Colonic mucosa (tissue), 4 donors: Measurements from ENCODE around the gene TRPC3. TPM values are rescaled to one million over a fixed set of nuclear protein-coding genes. Genes with fewer than 3 reads are reported as not detected.

Experiments
- DNase-seq: peaks from one replicate; pipeline ENCODE4 v3.0.0-alpha.2; 2020
- H3K27ac ChIP-seq: fragments of 200-600 bp; one replicate; pipeline ENCODE4 v1.8.0; 2021
- H3K27me3 ChIP-seq: fragments of 200-600 bp; one replicate; pipeline ENCODE4 v1.8.0; 2021
- H3K36me3 ChIP-seq: fragments of 200-600 bp; one replicate; pipeline ENCODE4 v1.8.0; 2021
- H3K4me1 ChIP-seq: fragments of 200-600 bp; one replicate; pipeline ENCODE4 v1.8.0; 2021; ENCODE audit warnings: mild to moderate bottlenecking
- H3K4me3 ChIP-seq: fragments of 200-600 bp; one replicate; pipeline ENCODE4 v1.8.0; 2021
- H3K9ac ChIP-seq, 2 donors: one replicate each; pipeline ENCODE4 v1.7.0; 2013; ENCODE audit warnings: control low read depth in 2 of 2, low read depth in 2 of 2, low read length in 2 of 2
- H3K9me3 ChIP-seq: fragments of 200-600 bp; one replicate; pipeline ENCODE4 v1.8.0; 2021
- intact Hi-C: fragments of 100-400 bp; cut with DNase I; formaldehyde crosslinking; loops from one replicate; pipeline ENCODE4 v1.14.1; 2022
- total RNA-seq, 2 donors: library from RNA; stranded (reverse); fragmentation: NEBNext Ultra II Directional in 1 of 2; extraction: Animal tissue kit (Norgen Biotek cat#: 25700) in 1 of 2; gene quantifications; one replicate each; pipeline ENCODE4 v1.2.1, GENCODE V29; 2021
- TF ChIP-seq, protein P1 (sequence below): fragments of 200-600 bp; IDR thresholded peaks from one replicate; pipeline ENCODE4 v1.8.0; 2022; ENCODE audit warnings: antibody characterized with exemption, mild to moderate bottlenecking
- donor health status: healthy.
- donor health status: DM: no; HTN: no; CAD: no.
- donor health status: DM: no; HTN: no; CAD: no.

Gene TRPC3
- total RNA-seq, result under 1 TPM in 1 of 2 donors, not detected in 1; 0.15 TPM

GRCh38 chr4:121951521-121952110, at the start of gene TRPC3:
Gene TRPC3 (minus strand): TSS chr4:121952060. CDS start chr4:121951680, 380 bp downstream.
- Histone ChIP-seq H3K4me1 (peaks cover 9% of the 10 kb centered on the region), H3K9ac (peak within 1 kb of the TSS in 1 of 2 donors; percentile 33), H3K27me3 (peaks cover 18% of the 10 kb centered on the region), H3K36me3 (no peaks in the 10 kb centered on the region), H3K9me3 (no peaks in the 10 kb centered on the region), H3K4me3 (peak within 1 kb of the TSS; percentile 59), H3K27ac (no peak within 1 kb of the TSS)
- TF ChIP-seq, protein P1, sequence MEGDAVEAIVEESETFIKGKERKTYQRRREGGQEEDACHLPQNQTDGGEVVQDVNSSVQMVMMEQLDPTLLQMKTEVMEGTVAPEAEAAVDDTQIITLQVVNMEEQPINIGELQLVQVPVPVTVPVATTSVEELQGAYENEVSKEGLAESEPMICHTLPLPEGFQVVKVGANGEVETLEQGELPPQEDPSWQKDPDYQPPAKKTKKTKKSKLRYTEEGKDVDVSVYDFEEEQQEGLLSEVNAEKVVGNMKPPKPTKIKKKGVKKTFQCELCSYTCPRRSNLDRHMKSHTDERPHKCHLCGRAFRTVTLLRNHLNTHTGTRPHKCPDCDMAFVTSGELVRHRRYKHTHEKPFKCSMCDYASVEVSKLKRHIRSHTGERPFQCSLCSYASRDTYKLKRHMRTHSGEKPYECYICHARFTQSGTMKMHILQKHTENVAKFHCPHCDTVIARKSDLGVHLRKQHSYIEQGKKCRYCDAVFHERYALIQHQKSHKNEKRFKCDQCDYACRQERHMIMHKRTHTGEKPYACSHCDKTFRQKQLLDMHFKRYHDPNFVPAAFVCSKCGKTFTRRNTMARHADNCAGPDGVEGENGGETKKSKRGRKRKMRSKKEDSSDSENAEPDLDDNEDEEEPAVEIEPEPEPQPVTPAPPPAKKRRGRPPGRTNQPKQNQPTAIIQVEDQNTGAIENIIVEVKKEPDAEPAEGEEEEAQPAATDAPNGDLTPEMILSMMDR, result no peak
- intact Hi-C loops, result loop anchor here (2.0 to 10.0 kb wide), 2 partner anchors 51 to 203 kb away; partner anchors contain the start of gene BLTP1
- DNase-seq, result peak; percentile 27

- no peak overlapping the region for H3K27ac ChIP-seq
- intact Hi-C loops, result no loop called here
- TF ChIP-seq, protein P1, result no peak
Measured at GRCh38 chr4:122000849-122001248, 49.0 kb upstream of the TRPC3 start.

DNA sequence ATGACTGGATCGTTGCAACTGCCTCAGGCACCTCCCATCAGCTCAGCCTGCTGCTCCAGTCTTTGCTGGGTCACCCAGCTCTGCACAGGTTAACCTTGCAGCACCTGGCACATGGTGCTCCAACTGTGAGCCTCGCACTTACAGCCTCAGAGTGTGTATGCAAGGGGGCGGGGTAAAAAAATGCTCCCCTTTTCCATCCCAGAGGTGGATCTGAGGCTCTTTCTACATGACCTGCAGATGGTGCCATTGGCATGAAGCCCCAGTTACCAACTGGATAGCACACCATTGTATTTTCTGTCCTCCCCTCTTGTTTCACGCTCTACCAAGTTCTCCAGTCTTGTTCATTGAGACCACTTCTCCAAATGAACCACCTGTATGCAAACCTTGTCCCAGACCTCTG, 46.2 kb upstream of the TRPC3 start:
- Histone ChIP-seq H3K9me3 (no peaks in the 10 kb centered on the region), H3K36me3 (no peaks in the 10 kb centered on the region), H3K4me3 (no peak overlapping the region), H3K27ac (no peak overlapping the region), H3K27me3 (no peaks in the 10 kb centered on the region), H3K9ac (no peak overlapping the region), H3K4me1 (no peaks in the 10 kb centered on the region)
- TF ChIP-seq, protein P1, result no peak
- intact Hi-C loops, result loop anchor here (5.0 kb wide), 1 partner anchor 96 kb away; no protein-coding TSS in a partner anchor
- DNase-seq, result no peak

More at GRCh38 chr4:122000849-122001248, 49.0 kb upstream of the TRPC3 start:
- DNase-seq, result no peak
- Histone ChIP-seq H3K27me3 (no peaks in the 10 kb centered on the region), H3K9ac (no peak overlapping the region), H3K4me3 (no peak overlapping the region), H3K4me1 (no peaks in the 10 kb centered on the region), H3K9me3 (no peaks in the 10 kb centered on the region), H3K36me3 (no peaks in the 10 kb centered on the region)

- Histone ChIP-seq H3K4me3 (no peak overlapping the region), H3K36me3 (no peaks in the 10 kb centered on the region), H3K9me3 (no peaks in the 10 kb centered on the region), H3K27me3 (no peaks in the 10 kb centered on the region), H3K9ac (no peak overlapping the region), H3K27ac (no peak overlapping the region), H3K4me1 (no peaks in the 10 kb centered on the region)
- TF ChIP-seq, protein P1, result no peak
- no peak for DNase-seq
- intact Hi-C loops, result loop anchor here (5.0 kb wide), 1 partner anchor 94 kb away; no protein-coding TSS in a partner anchor
Measured at GRCh38 chr4:121995790-121996537, 44.1 kb upstream of the TRPC3 start.

DNA sequence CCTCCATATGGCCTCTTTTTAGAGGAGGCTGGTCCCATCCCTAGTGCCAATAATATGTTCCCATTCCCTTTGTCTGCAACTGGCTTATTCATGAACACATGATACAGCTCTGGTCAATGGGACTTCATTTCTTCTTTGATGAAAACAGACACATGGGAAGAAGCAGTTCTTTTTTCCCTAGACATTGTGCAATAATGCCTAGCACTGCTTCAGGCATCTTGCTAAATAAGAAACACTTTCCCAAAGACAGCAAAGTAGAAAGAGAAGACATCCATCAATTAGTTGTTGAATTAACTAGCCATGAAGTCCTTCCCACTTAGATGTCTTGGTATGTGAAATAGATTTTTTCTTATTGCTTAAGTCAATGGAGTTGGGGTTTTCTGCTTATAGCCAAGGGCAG, 40.1 kb upstream of the TRPC3 start:
- H3K27ac ChIP-seq, result no peak overlapping the region
- H3K9me3 ChIP-seq, result no peaks in the 10 kb centered on the region
- H3K36me3 ChIP-seq, result no peaks in the 10 kb centered on the region
- H3K4me1 ChIP-seq, result no peaks in the 10 kb centered on the region
- no peaks in the 10 kb centered on the region for H3K27me3 ChIP-seq
- TF ChIP-seq, protein P1, result no peak
- H3K9ac ChIP-seq, result no peak overlapping the region
- intact Hi-C loops, result no loop called here
- no peak overlapping the region for H3K4me3 ChIP-seq
- no peak for DNase-seq
